Measurements from ENCODE around the gene TTLL10.

TTLL10 gene

DNA sequence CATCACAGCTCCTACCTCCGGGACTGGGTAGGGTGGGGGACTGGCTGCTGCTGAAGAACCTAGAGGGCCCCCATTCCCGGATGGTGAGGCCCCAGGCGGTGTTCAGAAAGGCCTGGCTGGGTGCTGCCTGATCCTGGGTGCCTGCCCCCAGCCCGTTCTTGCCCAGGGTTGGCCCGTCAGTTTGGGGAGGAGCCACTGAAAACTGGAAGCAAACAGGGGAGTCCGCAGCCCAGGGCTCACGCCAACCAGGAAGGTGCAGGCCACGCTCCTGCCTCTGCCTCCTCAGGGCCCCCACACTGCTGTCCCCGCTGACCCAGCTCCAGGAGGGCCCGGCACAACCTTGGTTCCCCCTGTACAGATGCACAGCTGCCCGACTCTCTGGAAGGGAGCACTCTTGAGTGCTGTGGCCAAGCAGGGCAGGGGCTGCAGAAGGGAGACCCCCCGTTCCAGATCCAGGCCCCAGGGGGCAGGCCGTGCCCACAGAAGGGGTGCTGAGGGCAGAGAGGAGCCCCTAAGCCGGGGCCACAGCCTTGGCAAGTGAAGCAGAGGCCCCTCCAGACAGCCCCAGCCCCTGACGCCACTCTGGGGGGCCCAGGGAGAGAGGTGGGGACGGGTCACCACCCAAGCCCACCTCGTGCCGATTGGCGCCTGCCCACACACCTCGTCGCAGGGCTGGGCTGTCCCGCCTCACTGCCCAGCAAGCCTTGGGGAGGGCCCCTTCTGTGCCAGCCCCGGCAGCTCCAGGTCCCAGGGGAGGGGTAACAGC lies 67.3 kb downstream of the TTLL10 start:
- no peak overlapping the region; the same call in 1 of the 2 replicates for H2AFZ ChIP-seq (ENCODE audit: low read depth)
- H3K27me3 ChIP-seq (ENCODE audit: insufficient read depth, low read depth), result peaks cover 54% of the 10 kb centered on the region
- H3K9ac ChIP-seq, result no peak overlapping the region
- H3K4me2 ChIP-seq, result no peak overlapping the region; the same call in 1 of the 2 replicates
- H3K4me1 ChIP-seq (ENCODE audit: low read depth, poor library complexity, severe bottlenecking), result peaks cover 11% of the 10 kb centered on the region
- H3K27ac ChIP-seq, result no peak overlapping the region
- no peak for TF ChIP-seq CTCF (conservative IDR thresholded peaks at IDR 0.05; ENCODE audit: low read depth, low read length)
- H3K36me3 ChIP-seq (ENCODE audit: insufficient read depth), result no peaks in the 10 kb centered on the region
- no peak overlapping the region for H3K4me3 ChIP-seq (IDR thresholded peaks at IDR 0.05; ENCODE audit: insufficient read depth, low read depth, low read length)
- no peaks in the 10 kb centered on the region for H4K20me1 ChIP-seq (ENCODE audit: insufficient read depth)
- H3K79me2 ChIP-seq (ENCODE audit: insufficient read depth, low read depth), result no peaks in the 10 kb centered on the region

- H2AFZ ChIP-seq (ENCODE audit: low read depth), result no peak overlapping the region
- no peak for TF ChIP-seq CTCF (conservative IDR thresholded peaks at IDR 0.05; ENCODE audit: low read depth, low read length)
- no peak overlapping the region for H3K4me2 ChIP-seq
- no peak overlapping the region for H3K27ac ChIP-seq
- no peaks in the 10 kb centered on the region for H3K79me2 ChIP-seq (ENCODE audit: insufficient read depth, low read depth)
- peaks cover 55% of the 10 kb centered on the region for H3K27me3 ChIP-seq (ENCODE audit: insufficient read depth, low read depth)
- no peak overlapping the region for H3K9ac ChIP-seq
- no peaks in the 10 kb centered on the region for H4K20me1 ChIP-seq (ENCODE audit: insufficient read depth)
- peaks cover 4% of the 10 kb centered on the region for H3K4me1 ChIP-seq (ENCODE audit: low read depth, poor library complexity, severe bottlenecking)
- no peaks in the 10 kb centered on the region for H3K36me3 ChIP-seq (ENCODE audit: insufficient read depth)
- H3K4me3 ChIP-seq (IDR thresholded peaks at IDR 0.05; ENCODE audit: insufficient read depth, low read depth, low read length), result no peak overlapping the region
Measured at GRCh38 chr1:1241588-1242219, 68.0 kb downstream of the TTLL10 start.

GRCh38 chr1:1242461-1243265 lies 69.0 kb downstream of the TTLL10 start:
- Histone ChIP-seq H3K36me3 (ENCODE audit: insufficient read depth) (no peaks in the 10 kb centered on the region), H3K4me2 (no peak overlapping the region), H2AFZ (ENCODE audit: low read depth) (no peak overlapping the region), H3K4me1 (ENCODE audit: low read depth, poor library complexity, severe bottlenecking) (no peaks in the 10 kb centered on the region), H3K79me2 (ENCODE audit: insufficient read depth, low read depth) (no peaks in the 10 kb centered on the region), H3K4me3 (IDR thresholded peaks at IDR 0.05; ENCODE audit: insufficient read depth, low read depth, low read length) (no peak overlapping the region), H4K20me1 (ENCODE audit: insufficient read depth) (no peaks in the 10 kb centered on the region), H3K27ac (no peak overlapping the region), H3K9ac (no peak overlapping the region), H3K27me3 (ENCODE audit: insufficient read depth, low read depth) (peaks cover 61% of the 10 kb centered on the region)
- TF ChIP-seq CTCF (conservative IDR thresholded peaks at IDR 0.05; ENCODE audit: low read depth, low read length), result no peak

- no peak for TF ChIP-seq CTCF (conservative IDR thresholded peaks at IDR 0.05; ENCODE audit: low read depth, low read length)
- H3K79me2 ChIP-seq (ENCODE audit: insufficient read depth, low read depth), result no peaks in the 10 kb centered on the region
- no peaks in the 10 kb centered on the region for H3K4me1 ChIP-seq (ENCODE audit: low read depth, poor library complexity, severe bottlenecking)
- no peaks in the 10 kb centered on the region for H4K20me1 ChIP-seq (ENCODE audit: insufficient read depth)
- H3K9ac ChIP-seq, result no peak overlapping the region
- no peak overlapping the region for H3K4me2 ChIP-seq
- H3K4me3 ChIP-seq (IDR thresholded peaks at IDR 0.05; ENCODE audit: insufficient read depth, low read depth, low read length), result no peak overlapping the region
- H3K27me3 ChIP-seq (ENCODE audit: insufficient read depth, low read depth), result peaks cover 62% of the 10 kb centered on the region
- no peaks in the 10 kb centered on the region for H3K36me3 ChIP-seq (ENCODE audit: insufficient read depth)
- H3K27ac ChIP-seq, result no peak overlapping the region
- H2AFZ ChIP-seq (ENCODE audit: low read depth), result no peak overlapping the region
Measured at GRCh38 chr1:1243266-1243660, 69.6 kb downstream of the TTLL10 start.
